GM12878 (cell line): ENCODE data around the gene BDH2. TPM values are rescaled to one million over a fixed set of nuclear protein-coding genes. Genes with fewer than 3 reads are reported as not detected.

Experiments
- ATAC-seq: fragments of 200-7000 bp; cut with Tn5 transposase; 3 replicates; pipeline ENCODE4 v1.9.1; 2020; ENCODE audit warnings: mild to moderate bottlenecking, moderate library complexity
- BruUV-seq: library from RNA; stranded (reverse); fragments of 400-500 nt; replicated peaks from 2 replicates; lab custom pipeline; 2021; lab: Mats Ljungman, UMichigan
- CTCF ChIA-PET: fragments of 300-600 bp; sonication (Branson Sonifier 250); formaldehyde crosslinking; extraction: SDS; loops from one replicate; lab custom pipeline; 2021; ENCODE audit warnings: inconsistent platforms; lab: Yijun Ruan, JAX
- POLR2A ChIA-PET: fragments of 350-600 bp; formaldehyde crosslinking; extraction: SDS; loops from one replicate; lab custom pipeline; 2021; ENCODE audit warnings: inconsistent platforms; lab: Charles Lee
- RAD21 ChIA-PET: fragments of 300-600 bp; sonication (Branson Sonifier 250); formaldehyde crosslinking; loops from one replicate; lab custom pipeline; 2023; ENCODE audit warnings: antibody characterized with exemption; ENCODE audit not compliant: unreplicated experiment; lab: Charles Lee
- SMC1A ChIA-PET: fragments of 300-600 bp; sonication (Branson Sonifier 250); formaldehyde crosslinking; loops from one replicate; lab custom pipeline; 2023; ENCODE audit not compliant: unreplicated experiment, uncharacterized antibody; lab: Charles Lee
- DNase-seq: peaks from one replicate; pipeline ENCODE4 v3.0.0-alpha.2; 2011; ENCODE audit warnings: low read depth, low spot score
- FAIRE-seq: peaks from 3 replicates; lab custom pipeline; 2011; peaks lifted over from hg19 to GRCh38; lab: Jason Lieb, UNC
- H2AFZ ChIP-seq: 2 replicates; pipeline ENCODE4 v1.6.0; 2011; ENCODE audit warnings: low read depth, low read length, control low read depth; ENCODE audit not compliant: control insufficient read depth
- H3K27ac ChIP-seq: 2 replicates; pipeline ENCODE4 v1.5.1; 2011; ENCODE audit warnings: control low read depth; ENCODE audit not compliant: control insufficient read depth, insufficient read depth
- H3K27me3 ChIP-seq, 2 experiments: replicated peaks in 1 of 2; 2 replicates each; pipeline versions ENCODE4 v1.6.0 to v1.6.1; 2011; ENCODE audit warnings: low read length in 1 of 2; ENCODE audit not compliant: control insufficient read depth in 2 of 2, insufficient read depth in 2 of 2
- H3K36me3 ChIP-seq, 2 experiments: 2 replicates each; pipeline ENCODE4 v1.5.1; 2011; ENCODE audit warnings: low read length in 1 of 2; ENCODE audit not compliant: control insufficient read depth in 2 of 2, insufficient read depth in 2 of 2
- H3K4me1 ChIP-seq: 2 replicates; pipeline ENCODE4 v1.6.1; 2011; ENCODE audit warnings: mild to moderate bottlenecking, low read length, moderate library complexity, mixed read lengths; ENCODE audit not compliant: control insufficient read depth, insufficient read depth
- H3K4me2 ChIP-seq: 2 replicates; pipeline ENCODE4 v1.6.0; 2011; ENCODE audit warnings: control low read depth; ENCODE audit not compliant: control insufficient read depth, insufficient read depth
- H3K4me3 ChIP-seq: fragments of 200-600 bp; sonication (generic); 2 replicates; pipeline ENCODE4 v1.5.1; 2016
- H3K79me2 ChIP-seq: 2 replicates; pipeline ENCODE4 v1.6.0; 2011; ENCODE audit warnings: low read length; ENCODE audit not compliant: control insufficient read depth, insufficient read depth
- H3K9ac ChIP-seq: 2 replicates; pipeline ENCODE4 v1.8.0; 2011; ENCODE audit warnings: low read length, control low read depth, mixed read lengths; ENCODE audit not compliant: control insufficient read depth, insufficient read depth
- H3K9me3 ChIP-seq: replicated peaks from 3 replicates; pipeline ENCODE4 v1.5.1; 2011; ENCODE audit warnings: mild to moderate bottlenecking, low read length; ENCODE audit not compliant: control insufficient read depth, insufficient read depth
- H4K20me1 ChIP-seq: 2 replicates; pipeline ENCODE4 v1.6.0; 2011; ENCODE audit not compliant: control insufficient read depth, insufficient read depth
- CTCF ChIP-seq, 3 experiments: IDR thresholded peaks in 2 of 3; conservative IDR thresholded peaks in 1 of 3; 2 replicates each; pipeline ENCODE4 v1.5.1; 2011; ENCODE audit warnings: low read depth in 3 of 3, low read length in 3 of 3, mild to moderate bottlenecking in 3 of 3, control low read depth in 2 of 3, moderate library complexity in 2 of 3, inconsistent platforms in 1 of 3, mixed read lengths in 1 of 3; ENCODE audit not compliant: control insufficient read depth in 2 of 3, insufficient read depth in 1 of 3; ENCODE audit errors: extremely low read depth in 1 of 3
- DPF2 ChIP-seq: fragments of 450-650 bp; IDR thresholded peaks from 2 replicates; pipeline ENCODE4 v1.6.1; 2017; ENCODE audit warnings: mild to moderate bottlenecking
- EP300 ChIP-seq, 2 experiments: fragments of 150-350 bp in 1 of 2; IDR thresholded peaks; 2 replicates each; pipeline ENCODE4 v1.6.1; 2011 to 2012; ENCODE audit warnings: low read depth in 2 of 2, low read length in 2 of 2, borderline replicate concordance in 1 of 2, improper control_type of control experiment in 1 of 2, inconsistent platforms in 1 of 2; ENCODE audit not compliant: control insufficient read depth in 1 of 2
- EZH2 ChIP-seq: IDR thresholded peaks from 2 replicates; pipeline ENCODE4 v1.6.1; 2012; ENCODE audit warnings: low read depth, mild to moderate bottlenecking, control low read depth, inconsistent platforms, low read length, borderline replicate concordance; ENCODE audit not compliant: control insufficient read depth
- HDGF ChIP-seq: fragments of 450-650 bp; IDR thresholded peaks from 2 replicates; pipeline ENCODE4 v1.6.1; 2016; ENCODE audit warnings: antibody characterized with exemption
- IRF4 ChIP-seq: IDR thresholded peaks from 2 replicates; pipeline ENCODE4 v1.6.1; 2011; ENCODE audit warnings: low read depth, low read length
- JUNB ChIP-seq: IDR thresholded peaks from 2 replicates; pipeline ENCODE4 v1.6.1; 2016; ENCODE audit warnings: antibody characterized with exemption, mild to moderate bottlenecking
- MEF2B ChIP-seq: fragments of 450-650 bp; IDR thresholded peaks from 2 replicates; pipeline ENCODE4 v1.6.1; 2018; ENCODE audit warnings: mild to moderate bottlenecking, moderate library complexity; ENCODE audit not compliant: partially characterized antibody, poor library complexity, severe bottlenecking
- MYC ChIP-seq: IDR thresholded peaks from 2 replicates; pipeline ENCODE4 v1.6.1; 2011; ENCODE audit warnings: mild to moderate bottlenecking, low read length, moderate library complexity, inconsistent platforms; ENCODE audit not compliant: insufficient read depth, insufficient replicate concordance, insufficient read length, severe bottlenecking
- NR2C1 ChIP-seq: fragments of 450-650 bp; IDR thresholded peaks from 2 replicates; pipeline ENCODE4 v1.6.1; 2017; ENCODE audit warnings: antibody characterized with exemption, mild to moderate bottlenecking, moderate library complexity
- SIX5 ChIP-seq: IDR thresholded peaks from 2 replicates; pipeline ENCODE4 v1.6.1; 2011; ENCODE audit warnings: mild to moderate bottlenecking, low read depth, low read length, moderate library complexity; ENCODE audit not compliant: severe bottlenecking
- SPI1 ChIP-seq: IDR thresholded peaks from 2 replicates; pipeline ENCODE4 v1.6.1; 2011; ENCODE audit warnings: low read depth, mild to moderate bottlenecking, low read length, moderate library complexity, borderline replicate concordance; ENCODE audit not compliant: insufficient read depth
- WGBS: methylation state at CpG from one replicate; pipeline ENCODE4 v1.1.6; 2016; ENCODE audit warnings: low lambda C conversion rate; ENCODE audit not compliant: insufficient replicate concordance, insufficient coverage; ENCODE audit errors: missing lambda C conversion rate; 5-methylcytosine and 5-hydroxymethylcytosine counted together
- in situ Hi-C: fragments of 300-500 bp; cut with MboI; formaldehyde crosslinking; loops from 9 replicates; pipeline ENCODE4 v1.14.3; 2018; ENCODE audit warnings: mixed read lengths
- intact Hi-C: fragments of 100-400 bp; cut with micrococcal nuclease; formaldehyde crosslinking; loops from one replicate; pipeline ENCODE4 v1.14.2; 2022; ENCODE audit not compliant: unreplicated experiment
- polyA plus RNA-seq, 11 experiments: library from polyadenylated mRNA; depleted of rRNA in 4 of 11; unstranded in 6 of 11; stranded (reverse) in 5 of 11; fragments of >200 nt; fragmentation: Nextera tagmentation in 4 of 11; fragmentation: Illumina TruSeq in 1 of 11; extraction: Ambion mirVana in 4 of 11; extraction: Trizol in 1 of 11; gene quantifications; 1 replicate in 1 of 11; 2 replicates in 10 of 11; pipeline versions ENCODE4 v1.2.1 to v1.2.3, GENCODE V29; 2011 to 2016; ENCODE audit warnings: inconsistent platforms in 2 of 11, missing spikeins in 2 of 11, low read depth in 1 of 11
- total RNA-seq, 4 experiments: library from RNA; depleted of rRNA in 3 of 4; stranded (reverse); fragments of >200 nt in 3 of 4; fragmentation: Illumina TruSeq in 1 of 4; extraction: Trizol in 1 of 4; gene quantifications; 2 replicates each; pipeline versions ENCODE4 v1.2.1 to v1.2.3, GENCODE V29; 2013 to 2021

BDH2 gene
- total and polyA plus RNA-seq, 10 of the 15 experiments (the other 5 are each of a cell fraction or from before 2014, with no cell fraction given) = 20.9 to 47.3 (median 33.5) TPM

GRCh38 chr4:103091601-103092223, 7.9 kb downstream of the BDH2 start (continued):
- no peak for TF ChIP-seq EZH2
- peak; percentile 44 to 73 (median 69); a peak in 5 of 6 replicates for TF ChIP-seq CTCF (IDR thresholded peaks at IDR 0.05 in 2 of 3, conservative IDR thresholded peaks at IDR 0.05 in 1 of 3; ENCODE audit: control insufficient read depth in 2 of 3, extremely low read depth in 1 of 3, insufficient read depth in 1 of 3, low read depth in 3 of 3, low read length in 3 of 3)
- TF ChIP-seq HDGF = 0 out of 2 replicates have a peak, but pooled peaks have one; percentile 15
- no peak for TF ChIP-seq SPI1
- TF ChIP-seq MEF2B = peak; percentile 99
- TF ChIP-seq NR2C1 = no peak
- peak; percentile 2 for TF ChIP-seq SIX5

- no peaks in the 10 kb centered on the region for H3K79me2 ChIP-seq
- ChIA-PET CTCF (interaction anchor here (1.3 to 11.9 kb wide), 15 partner anchors 8 to 660 kb away, joined by 3 to 179 read pairs (median 11); partner anchors contain the start of genes BDH2, MANBA, SLC9B1 and SLC9B2), RAD21 (interaction anchor here (0.7 to 6.0 kb wide), 7 partner anchors 12 to 469 kb away, joined by 3 to 69 read pairs (median 4); partner anchors contain the start of gene SLC9B2)
- H3K9me3 ChIP-seq = no peaks in the 10 kb centered on the region
- in situ Hi-C loops (loop anchor here (5.0 kb wide), 2 partner anchors 42 to 642 kb away; no protein-coding TSS in a partner anchor), intact Hi-C loops (no loop called here)
- H3K4me3 ChIP-seq = no peak overlapping the region
- ATAC-seq = no peak
- H3K27me3 ChIP-seq = no peaks in the 10 kb centered on the region
- H2AFZ ChIP-seq = no peak overlapping the region
- no peak overlapping the region for H3K4me2 ChIP-seq
- no peak for FAIRE-seq
- H3K9ac ChIP-seq = no peak overlapping the region
- BruUV-seq = no TSS peak
- H3K27ac ChIP-seq = no peak overlapping the region
- TF ChIP-seq IRF4 (no peak), EP300 (IDR thresholded peaks at IDR 0.05; ENCODE audit: borderline replicate concordance in 1 of 2, control insufficient read depth in 1 of 2, low read depth in 2 of 2, low read length in 2 of 2) (no peak), MYC (no peak), JUNB (no peak), DPF2 (no peak)
- TF ChIP-seq, all 136 proteins: peak for 0
- ChIA-PET SMC1A (interaction anchor here (0.7 to 9.1 kb wide), 14 partner anchors 9 to 652 kb away, joined by 3 to 98 read pairs (median 4); partner anchors contain the start of genes BDH2 and SLC9B2), POLR2A (interaction anchor here (0.5 to 1.5 kb wide), 3 partner anchors 9 to 69 kb away, joined by 3 to 6 read pairs (median 3); no protein-coding TSS in a partner anchor)
- H3K36me3 ChIP-seq = peaks cover 0 to 8% of the 10 kb centered on the region in 2 experiments; a peak in 2 of 4 replicates
- no peaks in the 10 kb centered on the region for H4K20me1 ChIP-seq
- WGBS = 0% methylated on average over 2 of the region's 2 CpGs
- H3K4me1 ChIP-seq = peaks cover 6% of the 10 kb centered on the region; the same call in 1 of the 2 replicates
- no peak for DNase-seq
These were observed 10.2 kb downstream of the BDH2 start for GRCh38 chr4:103089481-103089880.
